Measurements from ENCODE around the gene PGGHG.

The PGGHG gene

DNA sequence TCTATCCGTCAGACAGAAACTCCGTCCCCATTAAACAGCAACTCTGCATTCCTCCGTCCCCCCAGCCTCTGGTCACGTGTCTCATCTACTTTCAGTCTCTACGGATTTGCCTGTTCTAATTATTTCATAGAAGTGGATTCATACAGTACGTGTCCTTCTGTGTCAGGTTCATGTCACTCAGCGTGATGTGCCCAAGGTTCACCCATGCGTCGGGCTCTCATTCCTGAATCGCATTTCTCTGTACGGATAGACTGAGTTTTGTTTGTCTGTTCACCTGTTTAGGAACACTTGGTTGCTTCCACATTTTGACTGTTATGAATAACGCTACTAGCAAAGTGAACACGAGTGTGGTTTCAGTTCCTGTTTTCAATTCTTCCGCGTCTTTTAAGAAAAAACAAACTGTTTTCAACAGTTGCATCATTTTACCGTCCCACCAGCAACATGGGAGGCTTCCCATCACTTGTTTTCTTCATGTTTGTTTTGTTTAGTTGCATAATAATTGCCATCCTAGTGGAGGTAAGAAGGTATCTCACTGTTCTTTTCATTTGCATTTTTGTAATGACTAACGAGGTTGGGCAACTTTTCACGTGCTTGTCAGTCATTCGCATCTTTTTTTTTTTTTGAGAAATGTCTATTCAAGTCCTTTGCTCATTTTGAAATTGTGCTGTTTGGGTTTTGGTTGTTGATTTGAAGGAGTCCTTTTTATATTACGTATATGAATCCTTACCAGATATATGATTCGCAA lies 19.6 kb upstream of the PGGHG start:
- Histone ChIP-seq H3K27me3 (ENCODE audit: control insufficient read depth in 1 of 2, insufficient read depth in 2 of 2, low read length in 2 of 2) (peaks cover 7 to 8% of the 10 kb centered on the region in 2 donors), H3K9me3 (ENCODE audit: control insufficient read depth in 2 of 2, low read length in 2 of 2) (no peaks in the 10 kb centered on the region), H3K9ac (ENCODE audit: low read length in 2 of 2) (no peak overlapping the region), H3K4me3 (ENCODE audit: low read length in 2 of 2) (no peak overlapping the region), H3K27ac (ENCODE audit: low read length) (no peak overlapping the region), H3K4me1 (ENCODE audit: control insufficient read depth, insufficient read depth, low read length) (no peaks in the 10 kb centered on the region), H3K36me3 (ENCODE audit: control insufficient read depth in 2 of 2, insufficient read depth in 2 of 2, low read length in 2 of 2) (no peaks in the 10 kb centered on the region)

- H3K36me3 ChIP-seq (ENCODE audit: control insufficient read depth in 2 of 2, insufficient read depth in 2 of 2, low read length in 2 of 2): no peaks in the 10 kb centered on the region
- peaks cover 7 to 8% of the 10 kb centered on the region in 2 donors for H3K27me3 ChIP-seq (ENCODE audit: control insufficient read depth in 1 of 2, insufficient read depth in 2 of 2, low read length in 2 of 2)
- no peaks in the 10 kb centered on the region for H3K9me3 ChIP-seq (ENCODE audit: control insufficient read depth in 2 of 2, low read length in 2 of 2)
- no peaks in the 10 kb centered on the region for H3K4me1 ChIP-seq (ENCODE audit: control insufficient read depth, insufficient read depth, low read length)
- H3K9ac ChIP-seq (ENCODE audit: low read length in 2 of 2): no peak overlapping the region
- no peak overlapping the region for H3K27ac ChIP-seq (ENCODE audit: low read length)
- no peak overlapping the region for H3K4me3 ChIP-seq (ENCODE audit: low read length in 2 of 2)
Measured at GRCh38 chr11:270451-271318, 18.2 kb upstream of the PGGHG start.

GRCh38 chr11:271319-271715 lies 17.6 kb upstream of the PGGHG start:
- Histone ChIP-seq H3K9me3 (ENCODE audit: control insufficient read depth in 2 of 2, low read length in 2 of 2) (no peaks in the 10 kb centered on the region), H3K4me3 (ENCODE audit: low read length in 2 of 2) (no peak overlapping the region), H3K36me3 (ENCODE audit: control insufficient read depth in 2 of 2, insufficient read depth in 2 of 2, low read length in 2 of 2) (no peaks in the 10 kb centered on the region), H3K9ac (ENCODE audit: low read length in 2 of 2) (no peak overlapping the region), H3K4me1 (ENCODE audit: control insufficient read depth, insufficient read depth, low read length) (no peaks in the 10 kb centered on the region), H3K27ac (ENCODE audit: low read length) (no peak overlapping the region), H3K27me3 (ENCODE audit: control insufficient read depth in 1 of 2, insufficient read depth in 2 of 2, low read length in 2 of 2) (peaks cover 7 to 8% of the 10 kb centered on the region in 2 donors)

DNA sequence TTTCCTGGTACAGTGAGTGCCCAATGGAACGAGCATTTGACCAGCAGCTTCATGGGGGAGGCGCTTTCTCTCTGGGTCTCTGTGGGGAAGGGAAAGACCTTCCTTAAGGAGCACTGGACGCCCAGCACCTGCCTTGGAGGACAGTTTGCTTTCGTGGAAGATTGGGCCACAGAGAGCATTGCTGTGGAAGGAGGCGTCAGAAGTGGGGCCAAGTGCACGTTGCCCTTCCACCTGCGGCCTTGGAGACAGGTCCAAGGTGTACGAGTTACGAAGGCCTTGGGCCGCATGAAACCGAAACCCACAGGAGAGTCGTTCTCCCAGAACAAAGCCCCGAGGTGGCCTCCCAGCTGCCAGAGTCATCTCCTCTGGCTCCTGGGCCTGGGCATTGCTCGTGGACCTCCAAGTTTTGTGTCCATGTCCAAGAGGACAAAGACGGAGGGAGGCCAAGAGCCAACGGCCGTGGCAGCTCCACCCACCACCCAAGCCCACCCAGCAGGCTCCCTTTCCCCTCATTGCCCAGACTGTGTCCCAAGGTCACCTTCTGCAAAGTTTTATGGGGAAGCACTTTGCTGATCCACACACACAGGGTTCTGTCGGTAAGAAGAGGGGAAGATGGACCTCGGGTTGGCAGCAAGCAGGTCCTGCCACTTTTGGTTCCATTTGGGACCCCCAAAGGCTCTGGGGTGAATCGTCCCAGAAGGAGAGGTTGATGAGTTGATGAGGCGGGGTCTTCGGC lies 16.6 kb upstream of the PGGHG start:
- Histone ChIP-seq H3K9ac (ENCODE audit: low read length in 2 of 2) (no peak overlapping the region), H3K36me3 (ENCODE audit: control insufficient read depth in 2 of 2, insufficient read depth in 2 of 2, low read length in 2 of 2) (no peaks in the 10 kb centered on the region), H3K27ac (ENCODE audit: low read length) (no peak overlapping the region), H3K9me3 (ENCODE audit: control insufficient read depth in 2 of 2, low read length in 2 of 2) (no peaks in the 10 kb centered on the region), H3K4me3 (ENCODE audit: low read length in 2 of 2) (no peak overlapping the region), H3K27me3 (ENCODE audit: control insufficient read depth in 1 of 2, insufficient read depth in 2 of 2, low read length in 2 of 2) (peaks cover 7 to 8% of the 10 kb centered on the region in 2 donors), H3K4me1 (ENCODE audit: control insufficient read depth, insufficient read depth, low read length) (no peaks in the 10 kb centered on the region)

- peaks cover 7 to 8% of the 10 kb centered on the region in 2 donors for H3K27me3 ChIP-seq (ENCODE audit: control insufficient read depth in 1 of 2, insufficient read depth in 2 of 2, low read length in 2 of 2)
- H3K27ac ChIP-seq (ENCODE audit: low read length): no peak overlapping the region
- H3K4me3 ChIP-seq (ENCODE audit: low read length in 2 of 2): no peak overlapping the region
- H3K4me1 ChIP-seq (ENCODE audit: control insufficient read depth, insufficient read depth, low read length): no peaks in the 10 kb centered on the region
- no peaks in the 10 kb centered on the region for H3K9me3 ChIP-seq (ENCODE audit: control insufficient read depth in 2 of 2, low read length in 2 of 2)
- H3K9ac ChIP-seq (ENCODE audit: low read length in 2 of 2): no peak overlapping the region
- H3K36me3 ChIP-seq (ENCODE audit: control insufficient read depth in 2 of 2, insufficient read depth in 2 of 2, low read length in 2 of 2): no peaks in the 10 kb centered on the region
Measured at GRCh38 chr11:272931-273198, 16.1 kb upstream of the PGGHG start.

DNA sequence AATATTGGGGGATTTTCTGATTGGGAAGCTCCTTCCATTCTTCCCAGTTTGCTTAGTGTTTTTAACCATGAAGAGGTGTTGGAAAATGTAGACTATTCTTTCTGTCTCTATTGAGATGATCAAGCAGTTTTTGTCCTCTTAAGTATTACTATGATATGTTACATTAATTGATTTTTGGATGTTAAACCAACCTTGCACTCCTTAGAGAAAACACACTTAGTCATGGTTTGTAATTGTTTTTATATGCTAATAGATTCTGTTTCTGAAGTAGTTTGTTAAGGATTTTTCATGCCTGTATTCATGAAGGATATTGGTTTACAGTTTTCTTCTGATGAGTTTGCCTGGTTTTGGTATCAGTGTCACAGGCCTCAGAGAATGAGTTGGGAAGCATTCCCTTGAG lies 12.7 kb upstream of the PGGHG start:
- Histone ChIP-seq H3K4me1 (ENCODE audit: control insufficient read depth, insufficient read depth, low read length) (peaks cover 16% of the 10 kb centered on the region), H3K27me3 (ENCODE audit: control insufficient read depth in 1 of 2, insufficient read depth in 2 of 2, low read length in 2 of 2) (peaks cover 18 to 27% of the 10 kb centered on the region in 2 donors), H3K36me3 (ENCODE audit: control insufficient read depth in 2 of 2, insufficient read depth in 2 of 2, low read length in 2 of 2) (no peaks in the 10 kb centered on the region), H3K9ac (ENCODE audit: low read length in 2 of 2) (no peak overlapping the region), H3K27ac (ENCODE audit: low read length) (no peak overlapping the region), H3K9me3 (ENCODE audit: control insufficient read depth in 2 of 2, low read length in 2 of 2) (no peaks in the 10 kb centered on the region), H3K4me3 (ENCODE audit: low read length in 2 of 2) (no peak overlapping the region)

DNA sequence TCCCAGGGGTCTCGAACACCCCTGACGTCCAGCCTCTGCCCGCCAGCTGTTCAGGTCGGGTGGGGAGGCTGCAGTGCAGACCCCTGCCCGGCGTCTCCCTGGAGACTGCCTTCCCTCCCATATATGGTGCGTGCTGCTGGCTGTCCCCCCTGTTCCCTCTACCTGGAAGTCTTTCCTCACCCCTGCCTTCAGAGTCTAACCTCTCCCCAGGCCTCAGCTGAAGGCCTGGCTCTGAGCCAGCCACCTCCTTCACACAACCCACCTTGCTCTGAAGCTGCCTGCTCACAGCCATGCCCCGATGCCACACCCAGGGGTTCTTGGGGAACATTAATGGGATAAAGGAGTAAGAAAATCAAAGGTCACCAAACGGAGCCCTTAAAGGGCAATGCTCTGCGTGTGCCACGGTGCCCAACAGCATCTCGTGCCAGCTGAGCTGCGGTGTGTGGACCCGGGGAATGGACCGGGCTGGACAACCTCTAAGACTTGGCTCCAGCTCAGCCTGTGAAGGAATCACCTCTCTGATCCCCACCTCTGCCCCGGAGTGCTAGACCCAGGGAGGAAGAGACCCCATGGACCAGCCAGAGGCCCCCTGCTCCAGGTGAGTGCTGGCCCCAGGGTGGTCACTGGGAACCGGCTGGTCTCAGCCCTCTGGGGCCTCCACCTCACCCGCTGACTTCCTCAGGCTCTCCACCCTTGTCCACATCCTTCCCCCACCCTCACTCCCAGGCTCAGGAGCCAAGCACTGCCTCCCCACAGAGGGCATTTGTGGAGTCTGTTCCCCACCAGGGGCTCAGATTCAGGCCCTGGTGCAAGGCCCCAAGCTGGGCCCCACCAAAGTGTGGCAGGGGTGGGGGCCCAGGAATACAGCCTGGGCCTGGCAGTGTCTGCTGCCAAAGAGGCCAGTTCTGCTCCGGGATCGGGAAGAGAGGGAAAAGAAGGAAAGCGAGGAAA lies 10.7 kb upstream of the PGGHG start, which contains the start of gene NLRP6:
Gene NLRP6 (plus strand): TSS at position 407 of the 951 bp plus-strand sequence. CDS start 163 bp downstream, at position 570.
- H3K27ac ChIP-seq (ENCODE audit: low read length): no peak within 1 kb of the TSS
- H3K36me3 ChIP-seq (ENCODE audit: control insufficient read depth in 2 of 2, insufficient read depth in 2 of 2, low read length in 2 of 2): no peaks in the 10 kb centered on the region
- peaks cover 36 to 46% of the 10 kb centered on the region in 2 donors for H3K27me3 ChIP-seq (ENCODE audit: control insufficient read depth in 1 of 2, insufficient read depth in 2 of 2, low read length in 2 of 2)
- no peak within 1 kb of the TSS for H3K4me3 ChIP-seq (ENCODE audit: low read length in 2 of 2)
- H3K9ac ChIP-seq (ENCODE audit: low read length in 2 of 2): no peak within 1 kb of the TSS
- H3K4me1 ChIP-seq (ENCODE audit: control insufficient read depth, insufficient read depth, low read length): peaks cover 19% of the 10 kb centered on the region
- no peaks in the 10 kb centered on the region for H3K9me3 ChIP-seq (ENCODE audit: control insufficient read depth in 2 of 2, low read length in 2 of 2)

- H3K27ac ChIP-seq (ENCODE audit: low read length): no peak overlapping the region
- H3K27me3 ChIP-seq (ENCODE audit: control insufficient read depth in 1 of 2, insufficient read depth in 2 of 2, low read length in 2 of 2): peaks cover 41 to 51% of the 10 kb centered on the region in 2 donors
- H3K9ac ChIP-seq (ENCODE audit: low read length in 2 of 2): no peak overlapping the region
- no peaks in the 10 kb centered on the region for H3K36me3 ChIP-seq (ENCODE audit: control insufficient read depth in 2 of 2, insufficient read depth in 2 of 2, low read length in 2 of 2)
- no peaks in the 10 kb centered on the region for H3K9me3 ChIP-seq (ENCODE audit: control insufficient read depth in 2 of 2, low read length in 2 of 2)
- no peak overlapping the region for H3K4me3 ChIP-seq (ENCODE audit: low read length in 2 of 2)
- peaks cover 19% of the 10 kb centered on the region for H3K4me1 ChIP-seq (ENCODE audit: control insufficient read depth, insufficient read depth, low read length)
Measured at GRCh38 chr11:279040-279965, 9.6 kb upstream of the PGGHG start.

- Histone ChIP-seq H3K27ac (ENCODE audit: low read length) (no peak overlapping the region), H3K9ac (ENCODE audit: low read length in 2 of 2) (no peak overlapping the region), H3K36me3 (ENCODE audit: control insufficient read depth in 2 of 2, insufficient read depth in 2 of 2, low read length in 2 of 2) (no peaks in the 10 kb centered on the region), H3K4me1 (ENCODE audit: control insufficient read depth, insufficient read depth, low read length) (peaks cover 19% of the 10 kb centered on the region), H3K27me3 (ENCODE audit: control insufficient read depth in 1 of 2, insufficient read depth in 2 of 2, low read length in 2 of 2) (peaks cover 42 to 56% of the 10 kb centered on the region in 2 donors), H3K9me3 (ENCODE audit: control insufficient read depth in 2 of 2, low read length in 2 of 2) (no peaks in the 10 kb centered on the region), H3K4me3 (ENCODE audit: low read length in 2 of 2) (peak overlapping the region in 1 of 2 donors; percentile 40)
Measured at GRCh38 chr11:279966-280705, 8.8 kb upstream of the PGGHG start.

Data from stomach smooth muscle (tissue), 2 donors.